ENCODE measurements around the gene SPINT2. TPM values are rescaled to one million over a fixed set of nuclear protein-coding genes. Genes with fewer than 3 reads are reported as not detected.
A peak's percentile ranks its signal among the peaks of the same experiment; 100 is the strongest.

The SPINT2 gene
- total RNA-seq, 1 donor, result 2.2 TPM

GRCh38 chr19:38280030-38280921 lies 15.9 kb downstream of the SPINT2 start:
- H2AFZ ChIP-seq (ENCODE audit: low read length), result no peak overlapping the region
- H3K27me3 ChIP-seq (ENCODE audit: insufficient read depth, low read length), result no peaks in the 10 kb centered on the region
- H4K20me1 ChIP-seq (ENCODE audit: insufficient read depth, low read length), result no peaks in the 10 kb centered on the region
- DNase-seq (ENCODE audit: insufficient read length, low spot score, missing footprints), result no peak
- H3K4me3 ChIP-seq (ENCODE audit: insufficient read depth, low read length), result no peak overlapping the region
- TF ChIP-seq, protein P1, sequence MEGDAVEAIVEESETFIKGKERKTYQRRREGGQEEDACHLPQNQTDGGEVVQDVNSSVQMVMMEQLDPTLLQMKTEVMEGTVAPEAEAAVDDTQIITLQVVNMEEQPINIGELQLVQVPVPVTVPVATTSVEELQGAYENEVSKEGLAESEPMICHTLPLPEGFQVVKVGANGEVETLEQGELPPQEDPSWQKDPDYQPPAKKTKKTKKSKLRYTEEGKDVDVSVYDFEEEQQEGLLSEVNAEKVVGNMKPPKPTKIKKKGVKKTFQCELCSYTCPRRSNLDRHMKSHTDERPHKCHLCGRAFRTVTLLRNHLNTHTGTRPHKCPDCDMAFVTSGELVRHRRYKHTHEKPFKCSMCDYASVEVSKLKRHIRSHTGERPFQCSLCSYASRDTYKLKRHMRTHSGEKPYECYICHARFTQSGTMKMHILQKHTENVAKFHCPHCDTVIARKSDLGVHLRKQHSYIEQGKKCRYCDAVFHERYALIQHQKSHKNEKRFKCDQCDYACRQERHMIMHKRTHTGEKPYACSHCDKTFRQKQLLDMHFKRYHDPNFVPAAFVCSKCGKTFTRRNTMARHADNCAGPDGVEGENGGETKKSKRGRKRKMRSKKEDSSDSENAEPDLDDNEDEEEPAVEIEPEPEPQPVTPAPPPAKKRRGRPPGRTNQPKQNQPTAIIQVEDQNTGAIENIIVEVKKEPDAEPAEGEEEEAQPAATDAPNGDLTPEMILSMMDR (IDR thresholded peaks at IDR 0.05; ENCODE audit: extremely low read depth, low read depth, low read length), result no peak
- no peaks in the 10 kb centered on the region for H3K36me3 ChIP-seq (ENCODE audit: insufficient read depth, low read length)
- no peaks in the 10 kb centered on the region for H3K9me3 ChIP-seq (ENCODE audit: low read depth, low read length)
- H3K4me2 ChIP-seq (ENCODE audit: insufficient read depth, low read length), result no peak overlapping the region
- peaks cover 24% of the 10 kb centered on the region for H3K4me1 ChIP-seq (ENCODE audit: insufficient read depth, low read length)
- no peak overlapping the region for H3K27ac ChIP-seq (ENCODE audit: low read depth, low read length)
- no peaks in the 10 kb centered on the region for H3K79me2 ChIP-seq (ENCODE audit: insufficient read depth, low read length)

DNA sequence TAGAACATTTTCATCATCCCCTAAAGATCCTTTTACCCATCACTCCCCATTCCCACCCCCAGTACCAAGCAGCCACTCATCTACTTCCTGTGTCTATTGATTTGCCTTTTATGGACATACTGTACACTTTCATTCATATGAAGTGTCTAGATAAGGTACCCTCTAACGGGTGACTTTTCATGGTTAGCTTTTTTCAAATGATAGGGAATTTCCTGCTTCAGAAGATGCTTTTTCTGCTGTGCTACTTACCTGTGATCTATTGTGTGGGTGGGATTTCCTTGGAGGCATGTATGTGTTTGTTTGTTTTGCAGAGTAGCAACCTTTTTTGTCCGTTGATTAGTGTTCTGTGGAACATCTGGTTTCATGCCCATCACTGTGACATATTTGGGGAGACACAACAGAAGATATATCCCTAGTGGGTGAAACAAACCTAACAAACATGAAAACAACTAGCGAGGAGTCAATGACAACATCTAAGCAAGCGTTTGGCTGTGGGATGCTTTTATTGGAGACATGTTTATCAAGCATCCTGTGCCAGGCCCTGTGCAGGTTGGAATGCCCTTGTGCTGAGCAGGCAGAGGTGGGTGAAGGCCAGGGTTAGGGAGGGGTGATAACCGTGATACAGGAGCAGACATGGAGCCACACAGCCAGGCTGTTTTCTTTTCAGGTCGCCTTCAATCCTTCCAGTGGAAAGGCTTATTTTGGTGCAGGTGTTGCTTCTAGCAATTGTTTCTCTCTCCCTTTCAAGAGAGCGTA lies 17.6 kb downstream of the SPINT2 start:
- no peak for DNase-seq (ENCODE audit: insufficient read length, low spot score, missing footprints)
- Histone ChIP-seq H3K27me3 (ENCODE audit: insufficient read depth, low read length) (no peaks in the 10 kb centered on the region), H3K27ac (ENCODE audit: low read depth, low read length) (no peak overlapping the region), H3K4me1 (ENCODE audit: insufficient read depth, low read length) (peaks cover 27% of the 10 kb centered on the region), H3K4me3 (ENCODE audit: insufficient read depth, low read length) (no peak overlapping the region), H2AFZ (ENCODE audit: low read length) (peak overlapping the region; percentile 1), H3K4me2 (ENCODE audit: insufficient read depth, low read length) (no peak overlapping the region), H3K79me2 (ENCODE audit: insufficient read depth, low read length) (no peaks in the 10 kb centered on the region), H3K9me3 (ENCODE audit: low read depth, low read length) (no peaks in the 10 kb centered on the region), H4K20me1 (ENCODE audit: insufficient read depth, low read length) (no peaks in the 10 kb centered on the region), H3K36me3 (ENCODE audit: insufficient read depth, low read length) (no peaks in the 10 kb centered on the region)
- TF ChIP-seq, protein P1 (IDR thresholded peaks at IDR 0.05; ENCODE audit: extremely low read depth, low read depth, low read length), result no peak

- TF ChIP-seq, protein P1 (IDR thresholded peaks at IDR 0.05; ENCODE audit: extremely low read depth, low read depth, low read length), result no peak
- H3K27me3 ChIP-seq (ENCODE audit: insufficient read depth, low read length), result no peaks in the 10 kb centered on the region
- H3K4me2 ChIP-seq (ENCODE audit: insufficient read depth, low read length), result no peak overlapping the region
- no peaks in the 10 kb centered on the region for H3K79me2 ChIP-seq (ENCODE audit: insufficient read depth, low read length)
- H4K20me1 ChIP-seq (ENCODE audit: insufficient read depth, low read length), result no peaks in the 10 kb centered on the region
- H3K4me1 ChIP-seq (ENCODE audit: insufficient read depth, low read length), result peaks cover 15% of the 10 kb centered on the region
- no peak for DNase-seq (ENCODE audit: insufficient read length, low spot score, missing footprints)
- no peak overlapping the region for H3K27ac ChIP-seq (ENCODE audit: low read depth, low read length)
- H2AFZ ChIP-seq (ENCODE audit: low read length), result no peak overlapping the region
- H3K4me3 ChIP-seq (ENCODE audit: insufficient read depth, low read length), result no peak overlapping the region
- no peaks in the 10 kb centered on the region for H3K36me3 ChIP-seq (ENCODE audit: insufficient read depth, low read length)
- H3K9me3 ChIP-seq (ENCODE audit: low read depth, low read length), result no peaks in the 10 kb centered on the region
Measured at GRCh38 chr19:38283271-38283670, 18.9 kb downstream of the SPINT2 start.

DNA sequence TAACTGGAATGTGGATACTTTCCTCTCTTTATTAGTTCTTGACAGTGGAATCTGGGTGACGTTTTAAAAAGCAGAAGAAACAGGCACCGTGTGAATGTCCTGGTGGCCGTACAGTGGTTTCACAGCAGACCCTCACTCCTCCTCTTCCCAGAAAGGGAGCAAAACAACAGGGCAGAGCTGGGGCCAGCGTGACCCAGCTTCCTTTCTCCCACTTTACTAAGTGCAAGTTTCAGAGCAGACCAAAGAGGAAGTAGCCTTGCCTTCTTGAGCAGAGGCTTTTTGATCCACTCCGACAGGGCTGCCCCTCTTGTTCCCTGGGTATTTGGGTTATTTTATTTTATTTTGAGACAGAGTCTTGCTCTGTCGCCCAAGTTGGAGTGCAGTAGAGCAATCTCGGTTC lies 20.0 kb downstream of the SPINT2 start:
- Histone ChIP-seq H3K27me3 (ENCODE audit: insufficient read depth, low read length) (no peaks in the 10 kb centered on the region), H4K20me1 (ENCODE audit: insufficient read depth, low read length) (no peaks in the 10 kb centered on the region), H3K27ac (ENCODE audit: low read depth, low read length) (no peak overlapping the region), H3K4me1 (ENCODE audit: insufficient read depth, low read length) (peaks cover 10% of the 10 kb centered on the region), H3K9me3 (ENCODE audit: low read depth, low read length) (no peaks in the 10 kb centered on the region), H3K4me3 (ENCODE audit: insufficient read depth, low read length) (no peak overlapping the region), H2AFZ (ENCODE audit: low read length) (no peak overlapping the region), H3K79me2 (ENCODE audit: insufficient read depth, low read length) (no peaks in the 10 kb centered on the region), H3K4me2 (ENCODE audit: insufficient read depth, low read length) (no peak overlapping the region), H3K36me3 (ENCODE audit: insufficient read depth, low read length) (no peaks in the 10 kb centered on the region)
- no peak for DNase-seq (ENCODE audit: insufficient read length, low spot score, missing footprints)
- TF ChIP-seq, protein P1 (IDR thresholded peaks at IDR 0.05; ENCODE audit: extremely low read depth, low read depth, low read length), result no peak

Measured in osteoblast (primary cell).